Hindlimb muscle (tissue), 1 donor: ENCODE results near the gene JPH3. TPM values are rescaled to one million over a fixed set of nuclear protein-coding genes. Genes with fewer than 3 reads are reported as not detected.
"Not testable (repeated sequence)": the region's sequence is repeated elsewhere in the genome, so short reads cannot be mapped to it uniquely, and the experiment has no call there.

Experiments
- DNase-seq: peaks from one replicate; pipeline ENCODE4 v3.0.0-alpha.2; 2013
- polyA plus RNA-seq: library from polyadenylated mRNA; unstranded; fragments of 120-200 nt; gene quantifications from one replicate; pipeline ENCODE4 v1.2.1, GENCODE V29; 2013; ENCODE audit not compliant: insufficient read length

JPH3 gene
- polyA plus RNA-seq, 1 donor, result 0.39 TPM

DNA sequence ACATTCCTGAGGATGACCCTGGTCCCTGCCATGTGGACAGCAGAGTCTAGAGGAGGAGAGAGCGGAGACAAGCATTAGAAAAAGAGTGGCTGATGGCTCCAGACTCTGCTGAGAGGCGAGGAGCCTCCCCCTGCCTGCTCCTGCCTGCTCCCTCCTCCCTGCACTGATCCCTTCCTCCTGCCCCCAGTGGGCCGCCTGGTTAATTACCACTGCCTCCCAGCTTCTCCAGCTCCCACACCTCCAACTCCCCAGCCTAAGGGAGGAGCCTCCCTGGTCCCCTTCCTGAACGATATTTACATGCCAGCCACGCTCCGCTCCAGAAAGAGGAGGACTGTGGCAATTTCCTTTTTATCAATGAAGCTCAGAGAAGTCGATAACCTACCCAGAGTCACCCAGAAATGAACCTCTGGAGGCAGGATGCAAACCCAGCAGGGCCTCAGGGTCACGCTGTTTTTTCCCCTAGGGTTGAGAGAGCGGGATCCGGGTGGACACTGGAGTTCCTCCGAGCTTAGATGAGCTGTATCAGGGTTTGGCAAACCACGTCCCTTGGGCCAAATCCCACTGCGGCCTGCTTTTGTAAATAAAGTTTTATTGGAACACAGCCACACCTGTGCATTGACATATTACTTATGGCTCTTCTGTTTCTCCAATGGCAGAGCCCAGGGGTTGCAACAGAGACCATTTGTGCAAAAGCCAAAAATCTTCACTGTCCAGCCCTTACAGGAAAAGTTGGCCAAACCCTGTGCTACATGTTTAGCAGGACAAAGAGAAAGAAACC lies 27.1 kb upstream of the JPH3 start:
- DNase-seq, result no peak

DNA sequence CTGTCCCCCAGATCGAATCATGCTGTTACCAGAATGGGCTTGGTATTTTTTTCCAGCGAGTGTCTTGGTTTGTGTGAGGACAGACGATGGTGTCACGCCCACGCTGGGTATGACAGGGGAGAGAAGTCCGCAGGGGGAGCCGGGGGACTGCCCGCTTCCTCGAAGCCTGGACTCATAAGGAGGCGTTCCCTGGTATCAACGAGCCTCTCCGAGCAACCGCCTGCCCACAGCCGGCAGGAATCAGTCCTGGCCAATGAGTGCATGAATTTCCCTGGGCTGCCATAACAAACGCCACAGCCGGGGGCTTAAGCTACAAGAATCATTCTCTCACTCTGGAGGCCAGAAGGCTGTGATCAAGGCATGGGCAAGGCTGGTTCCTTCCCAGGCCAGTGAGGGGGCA lies 26.1 kb upstream of the JPH3 start:
- no peak for DNase-seq

DNA sequence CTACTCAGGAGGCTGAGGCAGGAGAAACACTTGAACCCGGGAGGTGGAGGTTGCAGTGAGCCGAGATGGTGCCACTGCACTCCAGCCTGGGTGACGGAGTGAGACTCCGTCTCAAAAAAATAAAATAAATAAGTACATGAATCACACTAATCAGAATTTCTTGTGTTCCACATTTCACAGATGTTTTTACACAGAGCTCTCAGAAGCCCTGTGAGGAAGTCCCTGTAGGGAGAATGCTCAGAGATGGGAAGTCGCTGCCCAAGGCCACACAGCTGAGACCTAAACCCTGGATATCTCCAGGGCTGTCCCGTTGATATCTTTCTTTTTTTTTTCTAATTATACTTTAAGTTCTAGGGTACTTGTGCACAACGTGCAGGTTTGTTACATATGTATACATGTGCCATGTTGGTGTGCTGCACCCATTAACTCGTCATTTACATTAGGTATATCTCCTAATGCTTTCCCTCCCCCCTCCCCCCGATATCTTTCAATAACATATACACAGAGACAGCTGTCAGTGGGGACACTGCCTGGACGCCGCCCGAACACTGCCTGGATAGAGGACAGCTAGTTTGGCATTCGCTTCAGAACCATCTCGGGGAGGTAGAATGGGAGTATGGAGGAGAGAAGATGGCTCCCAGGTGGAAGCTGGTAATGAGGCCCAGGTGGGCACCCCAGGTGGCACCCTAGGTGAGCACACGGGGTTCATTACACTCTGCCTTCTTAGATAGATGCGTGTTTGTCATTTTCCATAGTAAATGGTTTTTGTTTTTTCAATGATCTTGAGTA lies 24.0 kb upstream of the JPH3 start:
- not testable (repeated sequence) for DNase-seq

DNA sequence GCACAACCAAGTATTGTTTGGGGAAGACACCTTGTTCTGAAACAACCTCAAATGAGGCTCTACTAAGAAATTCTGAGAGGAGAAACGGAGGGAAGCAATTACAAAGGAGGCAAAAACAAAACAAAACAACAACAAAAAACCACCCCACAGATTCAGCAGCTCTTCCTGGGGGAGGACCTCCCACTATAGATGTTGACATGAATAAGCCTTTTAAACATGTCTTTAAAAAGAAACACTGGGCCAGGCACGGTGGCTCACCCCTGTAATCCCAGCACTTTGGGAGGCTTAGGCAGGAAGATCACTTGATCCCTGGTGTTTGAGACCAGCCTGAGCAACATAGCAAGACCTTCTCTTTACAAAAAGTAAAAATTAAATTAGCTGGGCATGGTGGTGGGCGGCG lies 22.6 kb upstream of the JPH3 start:
- DNase-seq, result no peak

DNA sequence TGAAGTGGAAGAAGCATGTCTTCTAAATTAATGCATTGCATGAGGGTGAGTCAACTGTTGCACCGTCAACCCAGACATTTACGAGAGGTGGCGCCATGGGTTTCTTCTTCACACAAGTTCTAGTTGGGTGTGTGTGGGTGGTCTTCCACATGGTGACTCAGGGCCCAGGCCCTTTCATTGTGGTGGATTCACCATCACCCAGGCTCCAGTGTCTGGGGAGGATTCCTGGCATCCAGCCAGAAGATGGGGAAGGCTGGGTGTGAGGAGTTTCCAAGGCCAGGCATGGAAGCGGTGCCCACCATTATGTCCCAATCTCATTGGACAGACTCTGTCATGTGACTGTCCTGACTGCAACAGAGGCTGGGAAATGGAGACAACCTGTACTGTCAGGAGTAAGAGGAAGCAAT lies 21.4 kb upstream of the JPH3 start:
- no peak for DNase-seq

DNA sequence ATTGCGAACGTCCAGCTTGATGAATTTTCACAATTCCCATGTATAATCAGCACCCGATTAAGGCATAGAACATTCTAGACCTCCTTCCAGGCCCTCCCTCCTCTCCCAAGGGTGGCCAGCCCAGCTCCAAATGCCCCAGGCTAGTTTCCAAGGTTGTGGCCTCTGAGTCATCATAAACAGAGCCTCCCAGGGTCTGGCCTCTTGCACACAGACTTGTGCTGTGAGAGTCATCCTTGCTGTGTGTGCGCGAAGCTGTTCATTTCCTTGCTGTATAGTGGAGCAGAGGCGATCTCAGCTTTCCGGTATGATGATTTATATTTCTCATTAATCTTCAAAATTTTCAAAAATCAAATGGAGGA lies 20.5 kb upstream of the JPH3 start:
- peak; percentile 29 for DNase-seq

DNA sequence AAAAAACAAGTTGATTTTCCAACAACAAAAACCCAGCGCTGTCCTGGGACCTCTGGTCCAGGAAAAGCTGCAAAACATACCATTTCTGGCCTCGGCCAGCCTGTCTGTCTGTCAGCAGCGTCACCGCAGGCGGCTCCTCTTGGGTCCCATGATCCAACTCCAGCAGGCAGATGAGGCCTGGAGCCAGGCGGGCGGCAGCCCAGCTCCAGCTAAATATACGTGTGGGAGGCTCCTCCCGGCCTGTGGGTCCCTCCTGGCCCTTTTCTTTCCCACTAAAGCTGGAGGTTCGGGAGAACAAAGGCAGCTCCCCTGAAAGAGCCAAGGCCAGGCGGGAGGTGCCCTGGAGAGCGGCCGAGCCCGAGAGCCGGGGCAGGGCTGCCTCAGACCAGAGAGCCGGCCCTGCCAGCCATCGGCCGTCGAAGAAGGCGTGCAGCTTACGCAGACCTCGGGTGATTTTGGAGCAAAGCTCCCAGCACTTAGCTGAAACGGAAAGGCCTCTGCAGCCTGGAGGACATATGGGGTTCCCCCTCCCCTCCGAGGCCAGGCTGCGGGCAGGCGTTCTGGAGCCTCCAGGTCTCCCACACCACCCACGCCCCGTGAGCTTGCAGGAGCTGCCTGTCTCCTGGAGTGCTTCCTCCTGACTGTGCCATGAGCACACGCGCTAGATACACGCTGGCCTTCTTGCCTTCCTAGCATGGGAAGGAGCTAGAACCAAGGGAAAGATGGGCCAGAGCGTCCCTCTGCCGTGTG lies 19.9 kb upstream of the JPH3 start:
- peak; percentile 64 for DNase-seq

DNA sequence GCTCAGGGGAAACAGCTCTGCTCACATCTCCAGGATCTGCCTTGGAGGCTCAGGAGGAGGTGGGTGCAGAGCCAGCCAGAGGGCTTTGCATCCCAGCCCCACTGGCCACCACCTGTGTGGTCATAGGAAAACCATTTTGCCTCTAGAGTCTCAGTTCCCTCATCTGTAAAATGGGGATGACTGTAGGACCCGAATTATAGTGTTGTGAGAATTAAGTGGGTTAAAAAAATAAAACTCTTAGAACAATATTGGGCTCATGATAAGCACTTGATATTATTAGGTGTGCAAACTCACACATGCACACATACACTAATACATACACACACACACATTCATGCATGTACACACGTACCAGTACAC lies 19.4 kb upstream of the JPH3 start:
- DNase-seq, result no peak

DNA sequence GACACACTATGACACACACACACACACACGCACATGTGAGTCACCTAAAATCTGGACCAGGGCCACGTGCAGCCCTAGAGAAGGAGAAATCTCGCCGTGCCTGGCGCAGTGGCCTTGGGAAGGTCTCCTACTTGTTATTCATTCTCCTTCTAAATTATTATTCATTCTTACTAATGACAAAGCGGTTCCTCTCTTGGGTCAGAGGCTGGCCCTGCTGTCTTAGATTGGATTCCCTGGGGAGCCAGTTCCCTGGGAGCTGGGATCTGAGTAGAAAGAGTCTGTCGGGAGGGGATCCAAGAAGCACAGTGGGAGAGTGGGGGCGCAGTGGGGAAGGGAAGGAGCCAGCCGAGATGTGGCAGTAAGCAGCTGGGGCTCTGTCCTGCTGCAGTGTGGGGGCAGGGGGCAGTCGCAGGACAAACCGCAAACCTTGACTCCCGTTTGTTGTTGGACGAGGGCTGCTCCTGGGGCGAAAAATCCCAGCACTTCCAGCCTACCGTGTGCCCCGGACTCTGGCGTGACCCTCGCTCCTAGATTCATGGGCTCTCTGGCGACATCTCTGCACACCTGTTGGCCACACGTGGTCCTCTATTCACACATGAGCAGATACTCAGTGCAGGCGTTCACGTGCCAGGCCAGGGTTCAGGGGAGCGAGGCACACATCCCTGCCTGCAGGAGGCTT lies 18.7 kb upstream of the JPH3 start:
- no peak for DNase-seq

DNA sequence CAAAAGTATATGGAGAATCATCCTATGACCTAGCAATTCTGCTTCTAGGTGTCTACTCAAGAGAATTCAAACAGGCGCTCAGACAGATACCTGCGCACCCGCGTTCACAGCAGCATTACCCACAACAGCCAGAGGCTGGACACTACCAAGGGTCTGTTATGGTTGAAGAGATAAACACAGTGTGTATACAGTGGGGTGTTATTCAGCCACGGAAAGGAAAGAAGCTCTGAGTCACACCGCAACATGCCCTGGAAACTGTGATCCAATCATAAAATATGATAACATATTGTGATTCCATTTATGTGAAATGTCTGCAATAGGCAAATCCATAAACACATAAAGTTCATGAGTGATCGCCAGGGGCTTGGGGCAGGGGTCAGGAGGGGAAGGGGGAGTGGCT lies 18.0 kb upstream of the JPH3 start:
- DNase-seq, result no peak

DNA sequence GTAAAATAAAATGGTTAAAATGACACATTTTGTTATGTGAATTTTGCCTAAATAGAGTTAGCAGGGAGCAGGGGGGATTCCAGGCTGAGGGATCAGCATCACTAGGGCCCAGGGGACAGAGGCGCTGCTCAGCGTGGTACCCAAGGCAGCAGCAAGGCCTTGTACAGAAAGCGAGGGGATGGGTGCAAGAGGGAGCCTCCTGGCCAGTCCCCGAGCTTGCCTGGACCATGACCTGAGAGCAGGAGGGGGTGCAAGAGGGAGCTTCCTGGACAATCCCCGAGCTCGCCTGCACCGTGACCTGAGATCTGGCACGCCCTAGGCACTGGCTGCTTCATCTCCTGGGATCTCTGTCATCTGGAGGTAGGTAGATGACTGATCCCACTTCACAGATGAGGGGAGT lies 17.3 kb upstream of the JPH3 start:
- no peak for DNase-seq

DNA sequence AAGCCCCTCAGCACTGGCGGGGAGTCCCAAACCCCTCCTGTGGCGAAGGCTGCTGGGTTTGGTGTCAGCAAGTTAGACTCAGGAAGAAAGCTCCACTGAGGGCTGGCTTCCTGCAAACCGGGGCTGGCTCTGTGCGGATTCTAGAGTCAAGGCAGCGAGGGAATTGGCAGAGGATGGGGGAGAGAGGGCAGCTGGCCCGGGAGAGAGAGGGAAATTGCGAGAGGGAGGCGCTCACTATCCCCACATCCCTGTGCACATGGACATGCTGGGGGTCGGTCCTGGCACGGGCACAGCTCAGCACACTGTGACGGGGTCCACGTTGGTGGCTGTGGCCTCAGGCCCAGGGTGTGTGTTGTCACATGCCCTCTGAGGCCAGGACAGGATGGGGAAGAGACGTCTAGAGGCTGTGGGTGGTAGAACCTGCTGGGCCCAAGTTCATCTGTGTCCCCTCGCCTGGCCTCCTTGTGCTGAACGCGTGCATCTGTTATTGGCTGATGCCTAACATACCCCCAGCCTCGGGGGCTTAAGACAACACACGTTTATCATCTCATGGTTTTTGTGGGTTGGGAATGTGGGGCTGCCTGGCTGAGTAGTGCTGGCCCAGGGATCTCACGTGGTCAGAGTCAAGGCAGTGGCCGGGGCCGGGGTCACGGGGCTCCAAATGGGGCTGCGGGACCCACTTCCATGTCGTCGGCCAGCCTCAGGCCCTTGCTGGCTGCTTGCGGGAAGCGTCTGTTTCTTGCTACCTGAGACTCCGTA lies 16.7 kb upstream of the JPH3 start:
- DNase-seq, result no peak

DNA sequence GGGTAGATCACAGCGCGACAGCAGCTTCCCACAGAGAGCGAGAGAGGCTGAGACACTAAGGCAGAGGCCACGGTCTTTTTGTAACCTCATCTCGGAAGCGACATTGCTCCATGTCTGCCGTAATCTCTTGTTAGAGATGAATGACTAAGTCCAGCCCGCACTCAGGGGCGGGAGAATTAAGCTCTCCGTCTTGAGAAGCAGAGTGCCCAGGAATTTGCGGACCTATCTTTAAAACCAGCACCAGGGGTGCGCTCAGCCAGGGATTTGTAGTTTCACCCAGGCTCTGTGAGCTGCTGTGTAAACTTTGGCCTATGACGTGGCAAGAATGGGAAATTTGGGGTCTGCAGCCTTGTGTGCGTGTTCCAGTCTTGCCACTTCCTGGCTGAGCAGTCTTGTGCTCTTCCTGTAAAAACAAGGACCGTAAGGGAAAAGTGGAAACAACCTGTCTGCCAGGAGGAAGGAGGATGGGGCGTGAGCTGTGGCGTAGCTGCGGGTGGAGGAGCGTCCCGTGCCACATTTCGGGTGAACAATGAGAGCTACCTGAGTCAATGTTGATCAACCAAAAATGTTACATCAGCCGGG lies 16.0 kb upstream of the JPH3 start:
- no peak for DNase-seq

DNA sequence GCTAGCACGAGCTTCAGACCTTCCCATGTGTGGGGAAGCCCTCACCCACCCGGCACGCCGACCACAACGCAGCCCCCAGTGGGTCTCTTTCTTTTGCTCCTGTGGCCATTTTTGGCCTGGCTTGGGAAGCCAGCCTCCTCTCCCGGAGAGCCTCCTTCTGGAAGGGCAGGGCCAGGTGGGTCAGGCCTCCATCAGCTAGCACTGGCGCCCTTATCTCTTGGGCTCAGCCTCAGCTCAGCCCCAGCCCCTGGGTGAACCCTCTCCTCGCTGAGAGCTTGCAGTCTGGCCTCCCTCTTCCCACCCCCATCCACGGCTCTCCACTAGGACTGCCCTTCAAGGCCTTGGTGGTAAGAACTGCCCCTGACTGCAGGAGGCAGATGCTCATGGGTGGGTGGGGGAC lies 14.7 kb upstream of the JPH3 start:
- DNase-seq, result no peak

DNA sequence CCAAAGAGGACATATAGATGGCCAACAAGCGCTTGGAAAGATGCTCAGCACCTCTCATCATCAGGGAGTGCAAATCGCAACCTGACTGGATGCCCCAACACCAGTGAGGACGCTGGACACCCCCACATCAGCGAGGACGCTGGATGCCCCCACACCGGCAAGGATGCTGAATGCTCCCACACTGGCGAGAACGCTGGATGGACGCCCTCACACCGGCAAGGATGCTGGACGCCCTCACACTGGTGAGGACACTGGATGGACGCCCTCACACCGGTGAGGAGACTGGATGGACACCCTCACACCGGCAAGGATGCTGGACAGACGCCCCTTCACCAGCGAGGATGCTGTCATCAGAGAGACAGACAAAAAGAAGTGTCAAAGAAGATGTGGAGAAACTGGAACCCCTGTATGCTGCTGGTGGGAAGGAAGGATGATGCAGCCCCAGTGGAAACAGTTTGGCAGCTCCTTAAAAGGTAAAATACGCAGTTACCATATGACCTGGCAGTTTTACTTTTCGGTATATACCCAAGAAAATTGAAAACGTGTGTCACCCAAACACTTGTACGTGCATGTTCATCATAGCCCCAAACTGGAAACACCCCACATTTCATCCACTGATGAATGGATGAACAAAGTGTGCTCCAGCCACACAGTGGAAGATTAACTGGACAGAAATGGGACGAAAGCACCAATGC lies 10.1 kb upstream of the JPH3 start:
- no peak for DNase-seq

DNA sequence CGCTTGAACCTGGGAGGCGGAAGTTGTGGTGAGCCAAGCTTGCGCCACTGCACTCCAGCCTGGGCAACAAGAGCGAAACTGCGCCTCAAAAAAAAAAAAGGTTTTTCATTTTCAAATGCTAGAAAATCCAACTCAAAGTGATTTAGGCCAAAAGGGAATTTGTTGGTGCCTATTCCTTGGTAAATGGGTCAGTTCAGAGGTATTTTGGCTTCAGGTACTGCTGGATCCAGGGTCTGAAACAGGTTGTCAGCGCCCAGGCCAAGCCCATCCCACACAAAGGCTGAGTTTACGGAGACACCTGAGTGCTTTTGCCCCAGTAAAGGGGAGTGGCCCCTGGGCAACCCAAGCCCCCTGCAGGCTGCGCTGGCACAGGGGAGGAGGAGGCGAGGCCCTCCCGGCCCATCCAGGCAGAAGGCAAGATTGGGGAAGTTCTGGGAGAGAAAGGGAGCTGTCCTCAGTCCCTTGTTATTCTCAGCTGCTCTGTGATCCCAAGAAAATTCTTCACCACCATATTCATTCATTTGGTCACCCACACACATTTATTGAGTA lies 8.5 kb upstream of the JPH3 start:
- no peak for DNase-seq

DNA sequence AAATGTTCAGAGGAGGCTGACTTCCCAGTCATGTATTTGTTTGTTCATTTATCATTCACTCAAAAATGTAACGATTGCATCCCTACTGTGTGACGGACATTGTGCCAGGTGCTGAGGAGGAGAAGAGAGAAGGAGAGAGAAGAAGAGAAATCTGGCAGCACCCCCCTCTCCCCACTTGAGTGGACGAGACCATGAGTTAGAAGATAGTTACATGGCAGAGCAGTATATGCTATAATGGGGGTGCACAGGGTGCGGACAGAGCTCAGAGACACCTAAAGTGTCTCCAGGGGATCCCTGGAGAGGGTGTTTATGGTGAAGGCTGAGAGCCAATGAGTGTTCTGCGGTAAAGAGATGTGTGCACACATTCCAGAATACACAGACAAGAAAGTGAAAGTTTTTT lies 6.6 kb upstream of the JPH3 start:
- no peak for DNase-seq

DNA sequence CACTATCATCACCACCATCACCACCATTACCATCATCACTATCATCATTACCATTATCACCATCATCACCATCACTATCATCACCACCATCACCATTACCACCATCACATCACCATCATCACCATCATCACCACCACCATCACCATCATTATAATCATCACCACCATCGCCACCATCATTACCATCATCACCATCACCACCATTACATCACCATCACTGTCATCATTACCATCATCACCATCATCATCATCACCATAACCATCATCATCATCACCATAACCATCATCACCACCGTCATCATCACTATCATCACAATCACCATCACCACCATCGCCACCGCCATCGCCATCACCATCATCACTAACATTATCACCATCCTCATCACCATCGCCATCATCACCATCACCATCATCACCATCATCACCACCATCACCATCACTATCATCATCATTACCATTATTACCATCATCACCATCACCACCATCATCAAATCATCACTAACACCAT lies 4.9 kb upstream of the JPH3 start:
- no peak for DNase-seq

DNA sequence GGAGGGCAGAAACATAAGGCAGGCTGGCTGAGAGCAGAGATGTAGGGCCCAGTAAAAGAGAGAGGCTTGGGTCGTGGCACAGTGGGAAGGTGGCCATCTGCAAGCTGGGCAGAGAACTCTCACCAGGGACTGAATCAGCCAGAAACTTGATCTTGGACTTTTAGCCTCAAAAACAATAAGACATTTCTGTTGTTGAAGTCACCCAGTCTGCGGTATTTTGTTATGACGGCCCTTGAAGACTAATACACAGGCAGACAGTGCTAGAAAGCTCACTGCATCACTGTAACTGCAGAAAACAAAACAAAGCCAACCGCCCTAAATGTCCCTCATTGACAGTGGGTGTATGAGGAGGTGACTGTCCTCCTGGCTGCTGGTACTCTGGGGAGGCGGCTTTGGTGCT lies 3.9 kb upstream of the JPH3 start:
- no peak for DNase-seq

DNA sequence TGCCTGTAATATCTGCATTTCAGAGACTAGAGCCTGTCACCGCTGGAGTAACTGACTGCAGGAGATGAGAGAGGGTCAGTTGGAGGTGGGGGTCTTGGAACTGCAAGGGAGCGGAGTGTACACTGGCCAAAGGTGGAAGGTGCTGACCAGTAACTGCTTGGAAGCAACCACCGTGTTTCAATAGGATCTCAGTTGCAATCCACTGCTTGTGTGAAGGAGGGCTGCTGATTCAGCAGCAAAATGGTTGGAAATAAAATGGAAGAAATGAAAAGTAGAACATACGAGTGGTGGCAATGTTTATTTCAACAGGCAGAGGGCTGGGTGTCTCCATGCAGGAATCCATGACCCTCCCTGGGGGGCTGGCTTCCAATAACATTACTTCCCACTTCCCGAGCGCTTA lies 2.1 kb upstream of the JPH3 start:
- no peak for DNase-seq
